Tibial artery (tissue), 4 donors: ENCODE data around the gene NACC1.
"Not testable (repeated sequence)": the region's sequence is repeated elsewhere in the genome, so short reads cannot be mapped to it uniquely, and the experiment has no call there.

Experiments
- DNase-seq, 2 donors: peaks; one replicate each; pipeline ENCODE4 v3.0.0-alpha.2; 2019
- H3K27ac ChIP-seq, 2 donors: fragments of 200-600 bp; sonication (generic) in 1 of 2; 1 replicate in 1 of 2; 2 replicates in 1 of 2; pipeline ENCODE4 v1.5.1; 2018 to 2019; ENCODE audit warnings: mild to moderate bottlenecking in 1 of 2
- H3K27me3 ChIP-seq, 2 donors: fragments of 200-600 bp; sonication (generic) in 1 of 2; one replicate each; pipeline versions ENCODE4 v1.5.1 to v1.6.0; 2016 to 2019
- H3K36me3 ChIP-seq, 3 donors: fragments of 200-600 bp; sonication (generic) in 2 of 3; one replicate each; pipeline ENCODE4 v1.5.1; 2016 to 2019; ENCODE audit warnings: mild to moderate bottlenecking in 2 of 3
- H3K4me1 ChIP-seq, 4 donors: fragments of 200-600 bp; sonication (generic) in 2 of 4; 1 replicate in 3 of 4; 2 replicates in 1 of 4; pipeline ENCODE4 v1.5.1; 2016 to 2019
- H3K4me3 ChIP-seq, 2 donors: fragments of 200-600 bp; sonication (generic) in 1 of 2; 1 replicate in 1 of 2; 2 replicates in 1 of 2; pipeline ENCODE4 v1.5.1; 2018 to 2019; ENCODE audit warnings: mild to moderate bottlenecking in 2 of 2
- H3K9me3 ChIP-seq, 3 donors: fragments of 200-600 bp; sonication (generic) in 1 of 3; one replicate each; pipeline ENCODE4 v1.5.1; 2016 to 2019
- CTCF ChIP-seq, 2 experiments: fragments of 200-600 bp in 1 of 2; fragments of 450-650 bp in 1 of 2; IDR thresholded peaks; one replicate each; pipeline ENCODE4 v1.5.1; 2017 to 2019; ENCODE audit warnings: antibody characterized with exemption in 2 of 2, mild to moderate bottlenecking in 1 of 2, moderate library complexity in 1 of 2
- intact Hi-C: fragments of 100-400 bp; cut with DNase I; formaldehyde crosslinking; loops from one replicate; pipeline ENCODE4 v1.15.0; 2023; ENCODE audit warnings: low total_unique reads

Gene NACC1

GRCh38 chr19:13138171-13138915, 20.3 kb downstream of the NACC1 start:
- Histone ChIP-seq H3K27me3 (no peaks in the 10 kb centered on the region), H3K27ac (no peak overlapping the region), H3K36me3 (peaks cover 26 to 62% (median 44%) of the 10 kb centered on the region in 3 donors), H3K4me3 (no peak overlapping the region), H3K4me1 (peaks cover 0 to 20% (median 1%) of the 10 kb centered on the region in 4 donors), H3K9me3 (no peaks in the 10 kb centered on the region)
- DNase-seq: no peak
- no peak for TF ChIP-seq CTCF (IDR thresholded peaks at IDR 0.05)
- intact Hi-C loops: no loop called here

- H3K36me3 ChIP-seq: peaks cover 28 to 63% (median 44%) of the 10 kb centered on the region in 3 donors
Observed at GRCh38 chr19:13138916-13139198, 20.8 kb downstream of the NACC1 start.

GRCh38 chr19:13139633-13140311, 21.7 kb downstream of the NACC1 start:
- Histone ChIP-seq H3K36me3 (peaks cover 35 to 72% (median 53%) of the 10 kb centered on the region in 3 donors), H3K9me3 (no peaks in the 10 kb centered on the region), H3K27me3 (no peaks in the 10 kb centered on the region), H3K4me3 (no peak overlapping the region), H3K27ac (no peak overlapping the region), H3K4me1 (peaks cover 0 to 17% (median 2%) of the 10 kb centered on the region in 4 donors)
- intact Hi-C loops: loop anchor here (10.0 kb wide), 1 partner anchor 125 kb away; no protein-coding TSS in a partner anchor
- DNase-seq: no peak
- no peak for TF ChIP-seq CTCF (IDR thresholded peaks at IDR 0.05)

More at GRCh38 chr19:13138916-13139198, 20.8 kb downstream of the NACC1 start:
- Histone ChIP-seq H3K27ac (no peak overlapping the region), H3K27me3 (no peaks in the 10 kb centered on the region), H3K4me3 (no peak overlapping the region), H3K9me3 (no peaks in the 10 kb centered on the region), H3K4me1 (peaks cover 0 to 25% (median 2%) of the 10 kb centered on the region in 4 donors)
- TF ChIP-seq CTCF (IDR thresholded peaks at IDR 0.05): no peak
- no peak for DNase-seq
- intact Hi-C loops: no loop called here

GRCh38 chr19:13146763-13147563, 28.9 kb downstream of the NACC1 start:
- peaks cover 9 to 28% (median 15%) of the 10 kb centered on the region in 3 donors for H3K36me3 ChIP-seq
- TF ChIP-seq CTCF (IDR thresholded peaks at IDR 0.05): no peak
- peaks cover 0 to 33% (median 15%) of the 10 kb centered on the region in 4 donors for H3K4me1 ChIP-seq
- H3K27me3 ChIP-seq: no peaks in the 10 kb centered on the region
- intact Hi-C loops: loop anchor here (10.0 kb wide), 1 partner anchor 118 kb away; no protein-coding TSS in a partner anchor
- DNase-seq: no peak
- H3K4me3 ChIP-seq: no peak overlapping the region
- H3K9me3 ChIP-seq: no peaks in the 10 kb centered on the region
- no peak overlapping the region for H3K27ac ChIP-seq

- H3K9me3 ChIP-seq, H3K27me3 ChIP-seq, DNase-seq: not testable (repeated sequence)
- intact Hi-C loops: loop anchor here (10.0 kb wide), 1 partner anchor 116 kb away; no protein-coding TSS in a partner anchor
- Histone ChIP-seq H3K36me3 (peaks cover 4 to 22% (median 11%) of the 10 kb centered on the region in 3 donors), H3K4me1 (peaks cover 0 to 21% (median 14%) of the 10 kb centered on the region in 4 donors), H3K27ac (peak overlapping the region; percentile 99), H3K4me3 (peak overlapping the region; percentile 94 to 98)
Observed at GRCh38 chr19:13149173-13149627, 31.1 kb downstream of the NACC1 start.
